GM21423 (cell line): ENCODE measurements around the gene ACOX3.
"Not testable (repeated sequence)": the region's sequence is repeated elsewhere in the genome, so short reads cannot be mapped to it uniquely, and the experiment has no call there.

Source experiments
- ATAC-seq: cut with Tn5 transposase; IDR thresholded peaks from one replicate; pipeline ENCODE4 v1.9.1; 2021; ENCODE audit warnings: mild to moderate bottlenecking, moderate library complexity; ENCODE audit not compliant: unreplicated experiment

Gene ACOX3

GRCh38 chr4:8407756-8408155, 32.8 kb downstream of the ACOX3 start:
- no peak for ATAC-seq

- ATAC-seq, result no peak
Observed at GRCh38 chr4:8407316-8407715, 33.2 kb downstream of the ACOX3 start.

GRCh38 chr4:8406887-8407286, 33.6 kb downstream of the ACOX3 start:
- ATAC-seq, result not testable (repeated sequence)

- ATAC-seq, result no peak
Observed at GRCh38 chr4:8405516-8405875, 35.0 kb downstream of the ACOX3 start.

- no peak for ATAC-seq
Observed at GRCh38 chr4:8404791-8405515, 35.6 kb downstream of the ACOX3 start.

- no peak for ATAC-seq
Observed at GRCh38 chr4:8403976-8404375, 36.5 kb downstream of the ACOX3 start.

GRCh38 chr4:8403173-8403753, 37.3 kb downstream of the ACOX3 start:
- ATAC-seq, result no peak

- ATAC-seq, result no peak
Observed at GRCh38 chr4:8402640-8403039, 37.9 kb downstream of the ACOX3 start.

- ATAC-seq, result no peak
Observed at GRCh38 chr4:8402181-8402597, 38.3 kb downstream of the ACOX3 start.

GRCh38 chr4:8401665-8402064, 38.9 kb downstream of the ACOX3 start:
- ATAC-seq, result no peak

GRCh38 chr4:8400632-8401325, 39.7 kb downstream of the ACOX3 start:
- no peak for ATAC-seq

GRCh38 chr4:8399298-8399697, 41.2 kb downstream of the ACOX3 start:
- ATAC-seq, result no peak

GRCh38 chr4:8398347-8398746, 42.2 kb downstream of the ACOX3 start:
- no peak for ATAC-seq

GRCh38 chr4:8396762-8397406, 43.6 kb downstream of the ACOX3 start:
- ATAC-seq, result no peak

GRCh38 chr4:8395504-8396296, 44.8 kb downstream of the ACOX3 start:
- no peak for ATAC-seq

GRCh38 chr4:8394806-8395205, 45.7 kb downstream of the ACOX3 start:
- no peak for ATAC-seq

- no peak for ATAC-seq
Observed at GRCh38 chr4:8394061-8394519, 46.4 kb downstream of the ACOX3 start.

GRCh38 chr4:8393593-8394038, 46.9 kb downstream of the ACOX3 start:
- ATAC-seq, result no peak

GRCh38 chr4:8392591-8393190, 47.8 kb downstream of the ACOX3 start:
- ATAC-seq, result no peak

- ATAC-seq, result peak; percentile 87
Observed at GRCh38 chr4:8391972-8392371, 48.6 kb downstream of the ACOX3 start.
